HCT116 (cell line): Measurements from ENCODE around the gene TBC1D1. TPM values are rescaled to one million over a fixed set of nuclear protein-coding genes. Genes with fewer than 3 reads are reported as not detected.

ENCODE experiments used
- ATAC-seq: fragments of 200-7000 bp; cut with Tn5 transposase; 2 replicates; pipeline ENCODE4 v1.9.1; 2020; ENCODE audit warnings: mild to moderate bottlenecking, moderate library complexity
- BruUV-seq: library from RNA; stranded (reverse); fragments of 400-500 nt; replicated peaks from 2 replicates; lab custom pipeline; 2021; lab: Mats Ljungman, UMichigan
- CTCF ChIA-PET: fragments of 300-600 bp; sonication (Branson Sonifier 250); formaldehyde crosslinking; loops from one replicate; lab custom pipeline; 2021; ENCODE audit warnings: antibody characterized with exemption; lab: Charles Lee
- POLR2A ChIA-PET: fragments of 300-600, 350-600 bp; sonication (Branson Sonifier 250); formaldehyde crosslinking; loops from one replicate; lab custom pipeline; 2021; ENCODE audit warnings: antibody characterized with exemption; lab: Charles Lee
- RAD21 ChIA-PET, 2 experiments: fragments of 300-600 bp; sonication (Branson Sonifier 250); formaldehyde crosslinking; loops; one replicate each; lab custom pipeline; 2023; ENCODE audit warnings: low total read pairs in 2 of 2; ENCODE audit not compliant: uncharacterized antibody in 2 of 2, unreplicated experiment in 2 of 2, low non-redundant PET in 1 of 2; lab: Charles Lee
- DNase-seq: peaks from one replicate; pipeline ENCODE4 v3.0.0-alpha.2; 2010; ENCODE audit warnings: low read depth, low spot score
- H2AFZ ChIP-seq: fragments of 200-600 bp; shearing (Covaris generic), sonication (generic); 2 replicates; pipeline ENCODE4 v1.6.1; 2017; ENCODE audit warnings: low read depth, mixed run types, mixed read lengths, antibody characterized with exemption, low read length; ENCODE audit not compliant: poor library complexity, severe bottlenecking
- H3K27ac ChIP-seq: 2 replicates; pipeline ENCODE4 v1.5.1; 2012; ENCODE audit warnings: low read depth, low read length
- H3K27me3 ChIP-seq: fragments of 200-600 bp; sonication (generic); 2 replicates; pipeline ENCODE4 v1.6.1; 2016; ENCODE audit warnings: mixed run types, low read length, mixed read lengths; ENCODE audit not compliant: insufficient read depth
- H3K36me3 ChIP-seq, 2 experiments: fragments of 200-500 bp in 1 of 2; fragments of 200-600 bp in 1 of 2; sonication (Bioruptor generic) in 1 of 2; sonication (generic) in 1 of 2; 2 replicates each; pipeline versions ENCODE4 v1.5.1 to v1.6.1; 2014 to 2016; ENCODE audit warnings: low read length in 2 of 2, inconsistent platforms in 1 of 2, mixed read lengths in 1 of 2, mixed run types in 1 of 2; ENCODE audit not compliant: insufficient read depth in 2 of 2, control insufficient read depth in 1 of 2
- H3K4me1 ChIP-seq, 2 experiments: fragments of 200-600 bp in 1 of 2; sonication (generic) in 1 of 2; 2 replicates each; pipeline versions ENCODE4 v1.5.1 to v1.6.1; 2012 to 2017; ENCODE audit warnings: low read length in 2 of 2, inconsistent platforms in 1 of 2, mild to moderate bottlenecking in 1 of 2, mixed read lengths in 1 of 2, mixed run types in 1 of 2, moderate library complexity in 1 of 2; ENCODE audit not compliant: insufficient read depth in 2 of 2, control insufficient read depth in 1 of 2
- H3K4me2 ChIP-seq: fragments of 200-600 bp; sonication (generic); 2 replicates; pipeline ENCODE4 v1.6.1; 2017; ENCODE audit warnings: mixed run types, low read length, mixed read lengths
- H3K4me3 ChIP-seq, 2 experiments: fragments of 200-600 bp in 1 of 2; sonication (generic) in 1 of 2; replicated peaks in 1 of 2; 2 replicates each; pipeline ENCODE4 v1.5.1; 2011 to 2016; ENCODE audit warnings: low read length in 2 of 2, control low read depth in 1 of 2, low read depth in 1 of 2, mild to moderate bottlenecking in 1 of 2, mixed read lengths in 1 of 2, mixed run types in 1 of 2
- H3K79me2 ChIP-seq: fragments of 200-600 bp; sonication (generic); 2 replicates; pipeline ENCODE4 v1.6.1; 2017; ENCODE audit warnings: mild to moderate bottlenecking, mixed run types, low read length, moderate library complexity, mixed read lengths; ENCODE audit not compliant: insufficient read depth
- H3K9ac ChIP-seq: fragments of 200-600 bp; sonication (generic); 2 replicates; pipeline ENCODE4 v1.6.1; 2016; ENCODE audit warnings: low read length, mixed read lengths
- H3K9me2 ChIP-seq: fragments of 200-600 bp; sonication (generic), shearing (Covaris generic); 2 replicates; pipeline ENCODE4 v1.6.1; 2017; ENCODE audit warnings: mixed run types, mild to moderate bottlenecking, moderate library complexity; ENCODE audit not compliant: insufficient read depth
- H3K9me3 ChIP-seq, 2 experiments: fragments of 200-500 bp in 1 of 2; fragments of 200-600 bp in 1 of 2; sonication (Bioruptor generic) in 1 of 2; sonication (generic) in 1 of 2; 2 replicates each; pipeline ENCODE4 v1.6.1; 2014 to 2017; ENCODE audit warnings: low read length in 2 of 2, mixed read lengths in 2 of 2, inconsistent platforms in 1 of 2, low read depth in 1 of 2, mild to moderate bottlenecking in 1 of 2, mixed run types in 1 of 2, moderate library complexity in 1 of 2; ENCODE audit not compliant: control insufficient read depth in 1 of 2, insufficient read depth in 1 of 2
- H4K20me1 ChIP-seq: fragments of 200-600 bp; sonication (generic), shearing (Covaris generic); 2 replicates; pipeline ENCODE4 v1.6.1; 2017; ENCODE audit warnings: mixed run types, mild to moderate bottlenecking, moderate library complexity; ENCODE audit not compliant: insufficient read depth
- CEBPB ChIP-seq: IDR thresholded peaks from 2 replicates; pipeline ENCODE4 v1.6.1; 2012; ENCODE audit warnings: low read depth
- ELF1 ChIP-seq: IDR thresholded peaks from 2 replicates; pipeline ENCODE4 v1.6.1; 2012; ENCODE audit warnings: low read depth, borderline replicate concordance
- EZH2phosphoT487 ChIP-seq: fragments of 200-600 bp; IDR thresholded peaks from 2 replicates; pipeline ENCODE4 v1.6.1; 2018; ENCODE audit warnings: antibody characterized with exemption, borderline replicate concordance
- FOSL1 ChIP-seq: IDR thresholded peaks from 2 replicates; pipeline ENCODE4 v1.6.1; 2012; ENCODE audit warnings: low read depth
- JUND ChIP-seq: IDR thresholded peaks from 2 replicates; pipeline ENCODE4 v1.6.1; 2012
- MAX ChIP-seq: IDR thresholded peaks from 2 replicates; pipeline ENCODE4 v1.6.1; 2012
- POLR2AphosphoS5 ChIP-seq: IDR thresholded peaks from 2 replicates; pipeline ENCODE4 v1.6.1; 2011; ENCODE audit warnings: mild to moderate bottlenecking, low read depth, low read length, moderate library complexity
- SP1 ChIP-seq: IDR thresholded peaks from 2 replicates; pipeline ENCODE4 v1.6.1; 2012; ENCODE audit warnings: low read depth
- TCF7L2 ChIP-seq: IDR thresholded peaks from 2 replicates; pipeline ENCODE4 v1.7.0; 2011; ENCODE audit warnings: borderline replicate concordance, inconsistent platforms; ENCODE audit not compliant: insufficient read depth, insufficient read length; ENCODE audit errors: extremely low read depth
- intact Hi-C: fragments of 100-400 bp; cut with micrococcal nuclease; formaldehyde crosslinking; loops from 2 replicates; pipeline ENCODE4 v1.10.0; 2022
- total RNA-seq: library from RNA; stranded (reverse); gene quantifications from one replicate; pipeline ENCODE4 v1.2.1, GENCODE V29; 2021; ENCODE audit not compliant: unreplicated experiment
- TF ChIP-seq, protein P1 (sequence below): IDR thresholded peaks from 2 replicates; pipeline ENCODE4 v1.6.1; 2012

TBC1D1 gene
- total RNA-seq, 1 experiment from 2014 or later, result 82.7 TPM

GRCh38 chr4:38160487-38161207, 269.8 kb downstream of the TBC1D1 start:
- Histone ChIP-seq H3K4me1 (peaks cover 36 to 54% of the 10 kb centered on the region in 2 experiments), H3K9me3 (peaks cover 0 to 4% of the 10 kb centered on the region in 2 experiments; a peak in 1 of 4 replicates), H3K27ac (peak overlapping the region; percentile 43), H3K9ac (peak overlapping the region; percentile 42), H3K79me2 (no peaks in the 10 kb centered on the region), H2AFZ (peak overlapping the region; percentile 51), H3K4me2 (peak overlapping the region; percentile 54), H3K27me3 (no peaks in the 10 kb centered on the region), H3K36me3 (no peaks in the 10 kb centered on the region), H3K9me2 (no peaks in the 10 kb centered on the region), H4K20me1 (no peaks in the 10 kb centered on the region), H3K4me3 (no peak overlapping the region)
- no TSS peak for BruUV-seq
- DNase-seq, result peak; percentile 88
- CTCF ChIA-PET, result interaction anchor here (0.8 to 2.0 kb wide), 4 partner anchors 9 to 700 kb away, joined by 3 to 7 read pairs (median 4); no protein-coding TSS in a partner anchor
- intact Hi-C loops, result loop anchor here (5.0 to 10.0 kb wide), 3 partner anchors 186 to 694 kb away; partner anchors contain the start of gene TLR6
- peak; percentile 70 for ATAC-seq
- POLR2A ChIA-PET, result interaction anchor here (0.7 to 2.0 kb wide), 5 partner anchors 9 to 568 kb away, joined by 3 to 6 read pairs (median 3); no protein-coding TSS in a partner anchor
- RAD21 ChIA-PET, result no interaction called here
- peak; percentile 69 for TF ChIP-seq FOSL1
- TF ChIP-seq, protein P1, sequence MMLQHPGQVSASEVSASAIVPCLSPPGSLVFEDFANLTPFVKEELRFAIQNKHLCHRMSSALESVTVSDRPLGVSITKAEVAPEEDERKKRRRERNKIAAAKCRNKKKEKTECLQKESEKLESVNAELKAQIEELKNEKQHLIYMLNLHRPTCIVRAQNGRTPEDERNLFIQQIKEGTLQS, result peak; percentile 69; the same call in 1 of the 2 replicates
- peak; percentile 87 for TF ChIP-seq TCF7L2
- peak; percentile 96 for TF ChIP-seq CEBPB
- TF ChIP-seq MAX, result peak; percentile 79
- peak; percentile 90 for TF ChIP-seq SP1
- peak; percentile 81 for TF ChIP-seq JUND
- TF ChIP-seq POLR2AphosphoS5, result peak; percentile 23; the same call in 1 of the 2 replicates
- no peak for TF ChIP-seq EZH2phosphoT487
- TF ChIP-seq ELF1, result no peak
